Neuronal stem cell (in vitro differentiated cells): Measurements from ENCODE around the gene FOXC2.

ENCODE experiments used
- DNase-seq: peaks from one replicate; pipeline ENCODE4 v3.0.0-alpha.2; 2013; ENCODE audit warnings: low spot score
- H2AFZ ChIP-seq: one replicate; pipeline ENCODE4 v1.6.1; 2013; ENCODE audit warnings: mild to moderate bottlenecking, low read length, inconsistent platforms
- H2AK5ac ChIP-seq: 2 replicates; pipeline ENCODE4 v1.6.1; 2013; ENCODE audit warnings: low read depth, mild to moderate bottlenecking, inconsistent platforms, low read length, moderate library complexity, mixed read lengths
- H2BK120ac ChIP-seq: 2 replicates; pipeline ENCODE4 v1.6.1; 2013; ENCODE audit warnings: low read depth, mild to moderate bottlenecking, inconsistent platforms, low read length, moderate library complexity, mixed read lengths
- H2BK12ac ChIP-seq: one replicate; pipeline ENCODE4 v1.6.1; 2013; ENCODE audit warnings: low read length, inconsistent platforms
- H2BK15ac ChIP-seq: 2 replicates; pipeline ENCODE4 v1.6.1; 2013; ENCODE audit warnings: mild to moderate bottlenecking, low read length, inconsistent platforms, mixed read lengths
- H2BK5ac ChIP-seq: one replicate; pipeline ENCODE4 v1.6.1; 2013; ENCODE audit warnings: inconsistent platforms, mild to moderate bottlenecking, low read length, moderate library complexity
- H3K14ac ChIP-seq: one replicate; pipeline ENCODE4 v1.6.1; 2013; ENCODE audit warnings: low read length, inconsistent platforms
- H3K18ac ChIP-seq: 2 replicates; pipeline ENCODE4 v1.6.1; 2013; ENCODE audit warnings: low read length, inconsistent platforms
- H3K23ac ChIP-seq: 2 replicates; pipeline ENCODE4 v1.6.1; 2013; ENCODE audit warnings: low read depth, mild to moderate bottlenecking, mixed read lengths, low read length, inconsistent platforms; ENCODE audit not compliant: poor library complexity
- H3K27ac ChIP-seq: replicated peaks from 3 replicates; pipeline ENCODE4 v1.5.1; 2013; ENCODE audit warnings: low read length, inconsistent platforms
- H3K27me3 ChIP-seq, 3 experiments: 2 replicates each; pipeline ENCODE4 v1.6.1; 2013; ENCODE audit warnings: low read length in 3 of 3, mild to moderate bottlenecking in 2 of 3, inconsistent platforms in 1 of 3, low read depth in 1 of 3, mixed read lengths in 1 of 3, moderate library complexity in 1 of 3; ENCODE audit not compliant: control insufficient read depth in 3 of 3, insufficient read depth in 3 of 3
- H3K36me3 ChIP-seq, 2 donors: replicated peaks in 1 of 2; 2 replicates each; pipeline ENCODE4 v1.6.1; 2013; ENCODE audit warnings: low read length in 2 of 2; ENCODE audit not compliant: control insufficient read depth in 2 of 2, insufficient read depth in 2 of 2
- H3K4ac ChIP-seq: 2 replicates; pipeline ENCODE4 v1.6.1; 2013; ENCODE audit warnings: inconsistent platforms, mild to moderate bottlenecking, low read length, moderate library complexity
- H3K4me1 ChIP-seq, 2 donors: 1 replicate in 1 of 2; 2 replicates in 1 of 2; pipeline ENCODE4 v1.6.1; 2013; ENCODE audit warnings: low read length in 2 of 2, low read depth in 1 of 2; ENCODE audit not compliant: control insufficient read depth in 2 of 2, insufficient read depth in 1 of 2
- H3K4me2 ChIP-seq: one replicate; pipeline ENCODE4 v1.6.1; 2013; ENCODE audit warnings: mild to moderate bottlenecking, low read length, inconsistent platforms; ENCODE audit not compliant: insufficient read depth, poor library complexity, severe bottlenecking
- H3K4me3 ChIP-seq, 2 donors: 2 replicates each; pipeline ENCODE4 v1.5.1; 2013; ENCODE audit warnings: low read length in 2 of 2, mild to moderate bottlenecking in 2 of 2, inconsistent platforms in 1 of 2, moderate library complexity in 1 of 2
- H3K79me1 ChIP-seq: one replicate; pipeline ENCODE4 v1.6.1; 2013; ENCODE audit warnings: low read depth, mild to moderate bottlenecking, inconsistent platforms, low read length, moderate library complexity
- H3K9ac ChIP-seq: one replicate; pipeline ENCODE4 v1.6.1; 2013; ENCODE audit warnings: mild to moderate bottlenecking, low read depth, low read length, inconsistent platforms; ENCODE audit not compliant: poor library complexity
- H3K9me3 ChIP-seq, 2 donors: replicated peaks in 1 of 2; 2 replicates each; pipeline versions ENCODE3 to v1.6.1; 2013; ENCODE audit warnings: low read length in 2 of 2, mild to moderate bottlenecking in 2 of 2, inconsistent platforms in 1 of 2, low read depth in 1 of 2, mixed read lengths in 1 of 2, moderate library complexity in 1 of 2; ENCODE audit not compliant: control insufficient read depth in 2 of 2, insufficient read depth in 1 of 2
- H4K8ac ChIP-seq: one replicate; pipeline ENCODE4 v1.6.1; 2013; ENCODE audit warnings: low read depth, mild to moderate bottlenecking, inconsistent platforms, low read length, moderate library complexity
- H4K91ac ChIP-seq: one replicate; pipeline ENCODE4 v1.6.1; 2013; ENCODE audit warnings: low read length, low read depth, mild to moderate bottlenecking, inconsistent platforms; ENCODE audit not compliant: poor library complexity
- WGBS, 2 donors: extraction: QIAGEN DNeasy Blood & Tissue Kit; methylation state at CpG; one replicate each; pipeline ENCODE4 v1.1.7; 2013; ENCODE audit warnings: missing lambda C conversion rate in 2 of 2, mixed read lengths in 1 of 2; ENCODE audit not compliant: insufficient read length in 2 of 2, insufficient replicate concordance in 1 of 2; ENCODE audit errors: extremely low coverage in 2 of 2; 5-methylcytosine and 5-hydroxymethylcytosine counted together

Gene FOXC2

GRCh38 chr16:86591270-86591669 lies 24.6 kb downstream of the FOXC2 start:
- no peak overlapping the region for H2BK15ac ChIP-seq
- H3K36me3 ChIP-seq = no peaks in the 10 kb centered on the region
- no peaks in the 10 kb centered on the region for H3K4me1 ChIP-seq
- no peak overlapping the region for H3K9ac ChIP-seq
- no peak overlapping the region for H3K23ac ChIP-seq
- no peak overlapping the region for H4K8ac ChIP-seq
- no peak overlapping the region for H2BK120ac ChIP-seq
- H2BK5ac ChIP-seq = no peak overlapping the region
- H3K79me1 ChIP-seq = no peaks in the 10 kb centered on the region
- H3K4ac ChIP-seq = no peak overlapping the region
- 100% methylated on average over 1 to 3 of the region's 4 CpGs for WGBS, 2 donors
- no peak overlapping the region for H3K18ac ChIP-seq
- no peak overlapping the region for H4K91ac ChIP-seq
- H3K27ac ChIP-seq = no peak overlapping the region
- H3K4me3 ChIP-seq = no peak overlapping the region
- H3K14ac ChIP-seq = no peak overlapping the region
- no peak for DNase-seq
- no peak overlapping the region for H2AK5ac ChIP-seq
- no peaks in the 10 kb centered on the region for H3K9me3 ChIP-seq
- H2AFZ ChIP-seq = no peak overlapping the region
- no peak overlapping the region for H2BK12ac ChIP-seq
- no peak overlapping the region for H3K4me2 ChIP-seq
- H3K27me3 ChIP-seq = peaks cover 0 to 21% (median 0%) of the 10 kb centered on the region in 3 experiments

GRCh38 chr16:86593913-86594620 lies 27.4 kb downstream of the FOXC2 start:
- WGBS, 2 donors = no CpG with 5 or more reads among the region's 13 CpGs
- no peaks in the 10 kb centered on the region for H3K79me1 ChIP-seq
- H3K4ac ChIP-seq = no peak overlapping the region
- no peak overlapping the region for H3K18ac ChIP-seq
- H3K27ac ChIP-seq = no peak overlapping the region
- no peak overlapping the region for H2BK120ac ChIP-seq
- no peak overlapping the region for H3K14ac ChIP-seq
- no peaks in the 10 kb centered on the region for H3K4me1 ChIP-seq
- H2AFZ ChIP-seq = no peak overlapping the region
- no peak overlapping the region for H2BK12ac ChIP-seq
- H3K4me3 ChIP-seq = no peak overlapping the region
- H2BK5ac ChIP-seq = no peak overlapping the region
- no peak overlapping the region for H3K9ac ChIP-seq
- H3K4me2 ChIP-seq = no peak overlapping the region
- no peak overlapping the region for H2BK15ac ChIP-seq
- no peak overlapping the region for H4K8ac ChIP-seq
- no peak for DNase-seq
- H3K23ac ChIP-seq = no peak overlapping the region
- no peaks in the 10 kb centered on the region for H3K9me3 ChIP-seq
- H4K91ac ChIP-seq = no peak overlapping the region
- no peaks in the 10 kb centered on the region for H3K36me3 ChIP-seq
- H2AK5ac ChIP-seq = no peak overlapping the region
- H3K27me3 ChIP-seq = peaks cover 0 to 38% (median 0%) of the 10 kb centered on the region in 3 experiments

GRCh38 chr16:86594721-86595120 lies 28.1 kb downstream of the FOXC2 start:
- Histone ChIP-seq H2BK12ac (no peak overlapping the region), H3K23ac (no peak overlapping the region), H3K27ac (no peak overlapping the region), H3K18ac (no peak overlapping the region), H2BK5ac (no peak overlapping the region), H3K27me3 (peaks cover 0 to 38% (median 0%) of the 10 kb centered on the region in 3 experiments), H3K36me3 (no peaks in the 10 kb centered on the region), H3K14ac (no peak overlapping the region), H3K79me1 (no peaks in the 10 kb centered on the region), H3K9ac (no peak overlapping the region), H3K4me3 (no peak overlapping the region), H3K4ac (no peak overlapping the region), H3K4me2 (no peak overlapping the region), H3K9me3 (no peaks in the 10 kb centered on the region), H4K8ac (no peak overlapping the region), H2BK120ac (no peak overlapping the region), H2BK15ac (no peak overlapping the region), H2AK5ac (no peak overlapping the region), H4K91ac (no peak overlapping the region), H3K4me1 (no peaks in the 10 kb centered on the region), H2AFZ (no peak overlapping the region)
- no CpG with 5 or more reads among the region's 8 CpGs for WGBS, 2 donors
- no peak for DNase-seq

GRCh38 chr16:86595983-86596605 lies 29.5 kb downstream of the FOXC2 start:
- H4K8ac ChIP-seq = no peak overlapping the region
- H3K4ac ChIP-seq = no peak overlapping the region

More at GRCh38 chr16:86595983-86596605, 29.5 kb downstream of the FOXC2 start:
- Histone ChIP-seq H3K79me1 (no peaks in the 10 kb centered on the region), H3K18ac (no peak overlapping the region), H3K4me1 (no peaks in the 10 kb centered on the region), H3K4me2 (no peak overlapping the region), H3K27ac (no peak overlapping the region), H2BK15ac (no peak overlapping the region), H2AFZ (no peak overlapping the region), H2AK5ac (no peak overlapping the region), H3K14ac (no peak overlapping the region), H3K23ac (no peak overlapping the region), H2BK12ac (no peak overlapping the region), H3K36me3 (no peaks in the 10 kb centered on the region), H3K9me3 (no peaks in the 10 kb centered on the region), H4K91ac (no peak overlapping the region), H2BK5ac (no peak overlapping the region), H3K27me3 (peaks cover 0 to 43% (median 0%) of the 10 kb centered on the region in 3 experiments), H3K9ac (no peak overlapping the region), H2BK120ac (no peak overlapping the region), H3K4me3 (no peak overlapping the region)
- no CpG with 5 or more reads among the region's 10 CpGs for WGBS, 2 donors
- no peak for DNase-seq
